Adipocyte (in vitro differentiated cells): ENCODE data around the gene SPDEF.

Experiments used
- DNase-seq: peaks from one replicate; pipeline ENCODE4 v3.0.0-alpha.2; 2015; ENCODE audit warnings: low read depth
- H3K27me3 ChIP-seq: replicated peaks from 2 replicates; pipeline ENCODE4 v1.7.0; 2013; ENCODE audit warnings: mild to moderate bottlenecking, low read length, moderate library complexity; ENCODE audit not compliant: control insufficient read depth, insufficient read depth
- H3K36me3 ChIP-seq: 2 replicates; pipeline ENCODE4 v1.7.0; 2013; ENCODE audit warnings: low read length, mild to moderate bottlenecking, moderate library complexity; ENCODE audit not compliant: control insufficient read depth, insufficient read depth, severe bottlenecking
- H3K4me1 ChIP-seq: 2 replicates; pipeline ENCODE4 v1.7.0; 2013; ENCODE audit warnings: mild to moderate bottlenecking, low read length, moderate library complexity; ENCODE audit not compliant: control insufficient read depth, insufficient read depth
- H3K4me3 ChIP-seq: 2 replicates; pipeline ENCODE4 v1.7.0; 2013; ENCODE audit warnings: mild to moderate bottlenecking, low read length, moderate library complexity
- H3K9ac ChIP-seq: 2 replicates; pipeline ENCODE4 v1.7.0; 2013; ENCODE audit warnings: mild to moderate bottlenecking, low read length, moderate library complexity
- H3K9me3 ChIP-seq: 2 replicates; pipeline ENCODE4 v1.7.0; 2013; ENCODE audit warnings: mild to moderate bottlenecking, low read length, moderate library complexity; ENCODE audit not compliant: control insufficient read depth

SPDEF gene

DNA sequence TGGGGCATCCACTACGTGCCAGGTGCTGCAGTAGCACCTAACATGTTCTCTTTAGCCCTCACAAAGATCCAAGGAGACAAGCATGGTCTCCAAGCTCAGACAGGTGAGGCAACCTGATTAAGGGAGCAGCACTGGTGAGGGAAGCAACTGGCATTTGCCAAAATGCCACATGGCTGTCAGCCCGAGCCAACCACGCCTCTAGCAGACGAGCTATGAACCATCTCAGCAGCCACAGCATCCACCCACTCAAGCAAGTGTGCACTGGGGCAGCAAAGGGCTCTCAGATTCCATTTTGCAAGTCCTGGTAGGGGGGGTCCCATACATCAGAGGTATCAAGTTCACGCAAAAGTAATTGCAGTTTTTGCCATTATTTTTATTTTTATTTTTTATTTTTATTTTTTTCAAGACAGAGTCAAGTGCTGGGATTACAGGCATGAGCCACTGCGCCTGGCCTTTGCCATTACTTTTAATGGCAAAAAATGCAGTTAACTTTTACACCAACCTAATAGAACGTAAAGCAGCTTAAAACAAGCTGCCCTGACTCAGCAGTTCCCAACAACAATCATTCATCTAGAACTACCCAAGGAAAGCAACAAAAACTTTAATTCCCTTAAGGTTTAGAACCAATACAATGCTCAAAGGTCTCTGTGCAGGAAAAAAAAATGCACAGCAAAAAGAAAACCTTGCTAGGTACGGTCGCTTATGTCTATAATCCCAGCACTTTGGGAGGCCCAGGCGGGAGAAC lies 36.3 kb upstream of the SPDEF start:
- no peaks in the 10 kb centered on the region for H3K27me3 ChIP-seq
- H3K4me1 ChIP-seq: peaks cover 13% of the 10 kb centered on the region
- no peaks in the 10 kb centered on the region for H3K9me3 ChIP-seq
- peaks cover 23% of the 10 kb centered on the region for H3K36me3 ChIP-seq
- DNase-seq: no peak
- H3K9ac ChIP-seq: no peak overlapping the region
- no peak overlapping the region for H3K4me3 ChIP-seq

DNA sequence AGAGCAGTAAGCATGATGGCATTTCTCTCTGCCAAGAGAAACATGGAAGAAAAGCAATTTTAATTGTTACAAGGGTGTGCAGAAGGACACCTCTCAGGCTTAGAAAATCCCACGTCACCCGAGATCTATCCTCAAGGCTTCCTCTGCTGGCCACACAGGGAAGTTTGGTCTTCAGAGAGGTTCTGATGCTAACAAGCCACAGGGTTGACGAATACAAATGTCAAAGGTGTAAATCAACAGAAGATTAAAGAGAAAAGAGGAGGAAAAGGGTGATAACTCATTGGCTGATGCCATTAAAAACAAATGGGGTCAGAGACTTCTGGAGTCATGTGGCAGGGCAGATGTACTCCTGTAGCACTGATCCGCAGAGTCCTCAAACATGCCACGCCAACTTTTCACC lies 33.6 kb upstream of the SPDEF start:
- H3K36me3 ChIP-seq: peaks cover 32% of the 10 kb centered on the region
- H3K9ac ChIP-seq: no peak overlapping the region
- DNase-seq: no peak
- no peak overlapping the region for H3K4me3 ChIP-seq
- no peaks in the 10 kb centered on the region for H3K27me3 ChIP-seq
- no peaks in the 10 kb centered on the region for H3K9me3 ChIP-seq
- peaks cover 22% of the 10 kb centered on the region for H3K4me1 ChIP-seq

DNA sequence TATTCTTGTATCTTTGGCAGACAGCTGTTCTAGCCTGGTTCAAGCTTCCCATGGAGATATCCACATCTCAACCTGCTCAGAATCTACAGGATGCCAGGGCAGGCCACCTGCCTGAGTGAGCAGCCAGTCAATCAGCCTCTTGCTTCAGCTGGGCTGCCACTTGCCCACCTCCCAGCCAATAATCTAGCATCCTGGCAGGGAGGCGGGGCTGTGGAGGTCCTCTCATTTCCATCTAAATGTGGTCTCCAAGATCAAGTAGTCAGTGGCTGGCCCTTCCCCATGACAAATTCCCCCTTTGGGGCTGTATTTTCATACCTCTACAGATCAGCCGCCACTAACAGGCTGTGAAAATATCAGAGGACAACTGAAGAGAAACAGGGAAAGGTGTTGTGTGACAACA lies 33.0 kb upstream of the SPDEF start:
- H3K36me3 ChIP-seq: peaks cover 32% of the 10 kb centered on the region
- no peak overlapping the region for H3K9ac ChIP-seq
- no peak overlapping the region for H3K4me3 ChIP-seq
- no peaks in the 10 kb centered on the region for H3K27me3 ChIP-seq
- H3K4me1 ChIP-seq: peaks cover 22% of the 10 kb centered on the region
- no peaks in the 10 kb centered on the region for H3K9me3 ChIP-seq
- DNase-seq: no peak

DNA sequence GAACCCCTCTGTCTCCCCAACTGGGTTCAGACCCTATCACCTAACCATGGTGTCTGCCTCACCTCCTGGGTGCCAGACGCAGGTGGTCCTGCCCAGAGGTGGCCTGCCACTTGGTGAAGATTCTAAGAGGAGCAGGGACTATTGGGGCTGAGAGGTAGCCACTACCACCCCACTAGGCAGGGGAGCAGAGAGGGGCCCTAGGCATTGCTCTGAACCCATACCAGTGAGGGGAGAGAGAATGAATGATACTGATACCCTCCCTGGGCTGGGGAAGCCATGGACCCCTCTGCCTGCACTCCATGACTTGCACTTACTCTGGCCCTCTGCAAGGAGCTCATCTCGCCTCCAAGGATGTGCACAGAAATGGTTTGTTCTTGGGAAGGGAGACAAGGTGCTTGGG lies 31.7 kb upstream of the SPDEF start:
- Histone ChIP-seq H3K36me3 (peaks cover 32% of the 10 kb centered on the region), H3K4me3 (no peak overlapping the region), H3K4me1 (peaks cover 22% of the 10 kb centered on the region), H3K9ac (no peak overlapping the region), H3K9me3 (no peaks in the 10 kb centered on the region), H3K27me3 (no peaks in the 10 kb centered on the region)
- DNase-seq: no peak

DNA sequence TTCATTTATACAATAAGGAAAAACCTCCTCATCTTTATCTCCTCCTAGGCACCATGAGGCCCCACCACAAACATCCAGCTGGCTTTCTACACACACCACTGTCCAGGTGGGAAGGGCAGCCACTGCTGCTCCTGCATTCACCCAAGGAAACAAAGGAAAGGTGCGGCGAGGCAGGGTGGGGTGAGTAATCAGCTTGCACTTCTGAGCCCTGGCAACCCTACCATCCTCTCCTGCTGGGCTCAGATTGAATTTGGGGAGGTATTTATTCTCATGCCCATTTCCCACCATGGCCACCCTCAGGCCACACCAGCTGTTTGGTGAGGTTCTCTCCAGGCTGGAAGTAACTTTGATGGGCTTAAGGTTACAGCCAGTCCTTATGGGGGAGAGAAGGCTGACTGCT lies 31.2 kb upstream of the SPDEF start:
- H3K9me3 ChIP-seq: no peaks in the 10 kb centered on the region
- H3K4me1 ChIP-seq: peaks cover 22% of the 10 kb centered on the region
- no peaks in the 10 kb centered on the region for H3K27me3 ChIP-seq
- DNase-seq: no peak
- no peak overlapping the region for H3K9ac ChIP-seq
- peaks cover 30% of the 10 kb centered on the region for H3K36me3 ChIP-seq
- no peak overlapping the region for H3K4me3 ChIP-seq

DNA sequence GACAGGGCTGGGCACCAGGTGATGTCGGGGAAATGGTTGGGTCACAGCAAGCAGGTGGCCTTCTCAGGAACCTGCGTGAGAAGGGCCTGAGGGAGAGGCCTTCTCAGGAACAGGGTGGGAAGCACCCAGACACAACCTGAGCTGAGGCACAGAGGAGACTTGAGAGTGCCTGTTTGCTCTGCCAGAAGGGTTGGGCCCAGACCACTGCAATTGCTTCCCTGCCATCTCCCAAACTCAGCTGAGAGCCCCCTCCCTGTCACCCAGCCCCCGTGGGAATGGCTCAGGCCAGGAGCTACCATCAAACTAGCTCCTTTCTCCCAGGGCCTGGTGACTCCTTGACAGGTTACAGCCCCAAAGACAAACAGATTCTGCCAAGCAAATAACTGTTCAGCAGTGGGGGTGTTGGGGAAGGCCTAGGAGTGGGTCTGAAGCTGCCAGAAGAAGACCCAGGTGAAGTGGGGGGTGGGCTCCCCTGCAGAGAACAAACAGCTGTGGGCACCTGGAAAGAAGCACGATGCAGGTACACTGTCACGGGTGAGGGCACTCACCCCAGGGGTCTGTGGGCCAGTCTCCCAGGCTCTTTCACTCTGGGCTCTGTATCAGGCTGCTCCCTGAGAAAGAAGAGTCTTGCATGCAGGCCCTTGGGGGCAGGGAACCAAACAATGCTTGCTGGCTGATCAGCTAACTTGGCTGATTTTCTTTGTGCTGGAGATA lies 30.4 kb upstream of the SPDEF start:
- DNase-seq: no peak
- Histone ChIP-seq H3K27me3 (no peaks in the 10 kb centered on the region), H3K4me3 (no peak overlapping the region), H3K9ac (no peak overlapping the region), H3K9me3 (no peaks in the 10 kb centered on the region), H3K36me3 (peaks cover 34% of the 10 kb centered on the region), H3K4me1 (peaks cover 22% of the 10 kb centered on the region)

DNA sequence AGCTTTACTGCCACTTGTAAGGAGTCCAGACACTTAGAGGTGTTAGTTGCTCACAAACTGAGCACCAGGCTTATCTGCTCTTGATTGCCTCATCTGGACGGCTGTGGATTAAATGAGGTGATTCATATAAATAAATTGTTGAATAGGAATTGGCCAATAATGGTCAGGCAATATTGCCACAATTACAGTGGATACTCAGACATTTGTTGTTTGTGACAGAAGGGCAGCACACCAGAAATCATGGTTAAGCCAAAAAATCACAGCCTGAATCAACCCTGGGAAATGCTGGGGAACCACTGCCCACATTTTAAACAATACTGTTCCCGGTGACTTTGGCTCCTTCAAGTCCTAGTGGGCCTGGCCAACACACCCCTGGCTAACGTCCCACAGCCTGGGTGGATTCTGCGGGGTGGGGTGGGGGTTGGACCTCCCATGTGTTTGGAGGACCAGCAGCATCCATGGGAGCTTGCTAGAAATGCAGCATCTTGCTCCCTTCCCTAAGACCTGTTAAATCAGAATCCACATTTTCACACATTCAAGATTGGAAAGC lies 29.5 kb upstream of the SPDEF start:
- DNase-seq: peak; percentile 40
- H3K36me3 ChIP-seq: peaks cover 34% of the 10 kb centered on the region

DNA sequence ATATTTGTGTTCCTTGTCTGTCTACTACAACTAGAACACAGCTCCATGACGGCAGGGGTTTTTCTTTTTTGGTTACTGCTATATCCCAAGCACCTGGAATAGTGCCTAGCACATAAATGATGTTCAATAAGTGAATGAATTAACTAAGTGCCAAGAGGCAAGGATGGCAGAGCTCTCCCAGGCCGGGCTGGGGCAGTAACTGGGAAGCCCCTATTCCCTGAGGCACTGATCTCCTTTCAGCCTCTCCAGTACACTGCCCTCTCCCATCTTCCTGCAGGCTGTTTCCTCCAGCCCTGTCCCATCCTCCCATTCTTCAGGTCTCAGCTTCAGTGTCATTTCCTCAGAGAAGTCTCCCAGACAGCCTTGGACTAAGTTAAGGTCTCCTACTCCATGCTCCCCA lies 29.0 kb upstream of the SPDEF start:
- no peak overlapping the region for H3K9ac ChIP-seq
- H3K9me3 ChIP-seq: no peaks in the 10 kb centered on the region
- H3K36me3 ChIP-seq: peaks cover 34% of the 10 kb centered on the region
- H3K4me1 ChIP-seq: peaks cover 22% of the 10 kb centered on the region
- no peak overlapping the region for H3K4me3 ChIP-seq
- no peak for DNase-seq
- H3K27me3 ChIP-seq: no peaks in the 10 kb centered on the region

More for the DNA sequence above, 29.5 kb upstream of the SPDEF start:
- Histone ChIP-seq H3K4me3 (no peak overlapping the region), H3K4me1 (peaks cover 22% of the 10 kb centered on the region), H3K9ac (no peak overlapping the region), H3K27me3 (no peaks in the 10 kb centered on the region), H3K9me3 (no peaks in the 10 kb centered on the region)

DNA sequence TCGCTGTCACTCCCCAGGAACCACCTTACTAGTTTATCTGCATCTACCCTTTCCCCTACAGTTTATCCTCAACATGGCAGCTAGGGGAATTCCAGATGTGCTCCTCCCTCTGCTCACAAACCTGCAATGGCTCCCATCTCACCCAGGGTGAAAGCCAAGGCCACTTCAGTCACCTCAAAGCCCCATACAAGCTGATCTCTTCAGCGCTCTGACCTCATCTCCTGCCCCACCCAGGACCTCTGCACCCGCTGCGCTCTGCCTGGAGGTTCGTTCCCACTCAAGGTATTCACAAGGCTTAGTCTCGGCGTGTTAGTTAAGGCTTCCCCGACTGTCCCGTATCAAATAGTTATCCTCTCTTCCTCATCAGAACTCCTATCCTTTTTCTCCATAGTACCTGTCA lies 28.6 kb upstream of the SPDEF start:
- H3K9me3 ChIP-seq: no peaks in the 10 kb centered on the region
- no peak for DNase-seq
- no peak overlapping the region for H3K9ac ChIP-seq
- H3K36me3 ChIP-seq: peaks cover 32% of the 10 kb centered on the region
- H3K4me1 ChIP-seq: peaks cover 22% of the 10 kb centered on the region
- H3K4me3 ChIP-seq: no peak overlapping the region
- H3K27me3 ChIP-seq: no peaks in the 10 kb centered on the region

DNA sequence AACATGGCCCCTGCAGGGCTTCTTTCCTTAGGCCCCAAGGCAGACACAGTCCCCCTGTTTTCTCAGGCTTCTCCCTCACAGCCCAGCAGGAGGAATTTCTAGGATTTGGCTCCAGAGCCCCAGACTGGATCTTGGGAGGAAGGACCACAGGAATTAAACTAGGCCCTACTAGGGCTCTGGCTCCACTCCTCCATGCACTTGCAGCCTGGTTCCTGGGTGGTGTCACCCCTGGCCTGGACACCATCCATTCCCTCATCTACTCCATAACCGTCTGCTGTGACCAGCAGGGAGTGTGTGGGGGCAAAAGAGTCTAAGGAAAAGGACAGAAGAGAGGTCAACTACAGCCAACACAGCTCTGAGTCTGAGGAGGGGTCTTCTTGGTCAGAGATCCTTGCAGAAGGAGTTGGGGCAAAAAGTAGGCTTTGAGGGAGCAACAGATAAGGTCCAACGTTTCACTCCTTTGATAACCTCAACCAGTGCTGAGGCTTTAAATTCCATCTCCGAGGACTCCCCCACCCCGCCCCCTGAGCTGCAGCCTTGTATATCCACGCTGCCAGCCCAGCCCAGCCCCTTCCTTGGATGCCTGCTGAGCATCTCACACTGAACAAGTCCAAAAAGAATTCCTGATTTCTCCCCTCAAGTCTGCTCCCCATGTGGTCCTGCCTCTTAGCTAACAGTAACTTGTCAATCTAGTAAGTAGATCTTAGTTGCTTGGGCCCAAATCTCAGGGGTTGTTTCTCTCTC lies 27.9 kb upstream of the SPDEF start:
- no peak for DNase-seq
- no peak overlapping the region for H3K4me3 ChIP-seq

DNA sequence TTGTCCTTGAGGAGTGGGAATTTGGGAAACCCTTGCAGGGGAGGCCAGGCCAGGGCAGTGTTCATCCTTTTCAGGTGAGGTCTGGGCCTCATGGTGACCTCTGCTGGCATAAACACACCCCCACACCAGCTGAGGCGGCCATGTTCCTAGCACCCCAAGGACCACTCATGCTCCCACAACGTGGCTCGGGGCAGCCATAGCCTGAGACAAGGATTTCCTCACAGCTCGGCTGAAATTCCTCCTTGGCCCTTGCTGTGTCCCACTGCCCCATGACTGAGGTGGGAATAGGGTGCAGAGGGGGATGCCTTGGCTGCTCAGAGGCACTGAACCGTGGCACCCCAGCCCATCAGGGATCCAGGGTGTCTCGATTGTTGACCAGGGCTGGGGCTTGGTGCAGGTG lies 27.3 kb upstream of the SPDEF start:
- Histone ChIP-seq H3K27me3 (no peaks in the 10 kb centered on the region), H3K9me3 (no peaks in the 10 kb centered on the region), H3K4me1 (peaks cover 22% of the 10 kb centered on the region), H3K4me3 (no peak overlapping the region), H3K9ac (no peak overlapping the region), H3K36me3 (peaks cover 24% of the 10 kb centered on the region)
- DNase-seq: no peak

More for the DNA sequence above, 27.9 kb upstream of the SPDEF start:
- no peak overlapping the region for H3K9ac ChIP-seq
- H3K4me1 ChIP-seq: peaks cover 22% of the 10 kb centered on the region
- H3K9me3 ChIP-seq: no peaks in the 10 kb centered on the region
- no peaks in the 10 kb centered on the region for H3K27me3 ChIP-seq
- H3K36me3 ChIP-seq: peaks cover 26% of the 10 kb centered on the region
